Erythroblast (primary cell): Measurements from ENCODE around the gene COA8.

Source experiments
- GATA1 ChIP-seq: IDR thresholded peaks from 2 replicates; pipeline ENCODE4 v1.6.1; 2011; ENCODE audit warnings: low read depth, mild to moderate bottlenecking, control low read depth, low read length, moderate library complexity
- POLR2A ChIP-seq: IDR thresholded peaks from 2 replicates; pipeline ENCODE4 v1.6.1; 2011; ENCODE audit warnings: mild to moderate bottlenecking, low read length

DNA sequence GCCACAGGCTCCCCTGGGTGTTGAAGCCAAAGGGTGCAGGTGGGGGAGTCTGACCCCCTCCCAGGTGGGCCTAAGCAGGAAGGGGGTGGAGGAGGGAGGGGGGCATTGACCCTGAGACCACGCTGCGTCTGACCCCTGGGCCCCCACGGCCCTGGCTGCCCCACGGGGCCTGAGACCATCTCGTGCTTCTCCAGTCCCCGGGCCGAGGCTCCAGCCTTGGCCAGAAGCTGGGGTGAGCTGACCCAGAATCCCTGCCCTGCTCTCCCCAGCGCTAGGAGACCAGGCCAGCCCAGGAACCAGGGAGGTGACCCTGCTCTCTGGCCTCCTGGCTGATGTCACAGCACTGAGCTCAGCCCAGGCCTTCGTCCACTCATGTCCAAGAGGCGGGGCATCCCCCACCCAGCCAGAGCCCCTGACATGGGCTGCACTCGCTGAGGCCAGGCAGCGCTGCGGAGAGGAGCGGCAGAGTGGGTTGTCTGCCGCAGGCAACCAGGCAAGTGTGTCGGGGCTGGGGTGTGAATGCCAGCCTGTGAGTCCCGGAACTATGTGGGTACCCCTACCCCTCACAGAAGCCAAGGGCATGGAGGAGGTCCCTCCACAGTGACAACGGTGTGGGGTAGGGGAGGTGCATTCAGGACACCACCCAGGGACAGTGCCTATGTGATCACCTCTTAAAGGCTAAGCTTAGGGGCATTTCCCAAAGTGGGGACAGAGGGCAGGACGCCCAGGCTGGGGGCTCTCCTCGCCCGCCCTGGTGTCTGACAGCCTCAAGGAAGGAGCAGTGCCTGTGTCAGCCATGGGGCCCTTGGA, 27.5 kb upstream of the COA8 start:
- TF ChIP-seq POLR2A: no peak
- no peak for TF ChIP-seq GATA1
